CD4-positive, alpha-beta T cell (primary cell): ENCODE data around the gene PRSS36. TPM values are rescaled to one million over a fixed set of nuclear protein-coding genes. Genes with fewer than 3 reads are reported as not detected.

ENCODE experiments used
- ATAC-seq: fragments of 200-7000 bp; cut with Tn5 transposase; one replicate; pipeline ENCODE4 v1.10.0; 2022; ENCODE audit warnings: mild to moderate bottlenecking; ENCODE audit not compliant: poor library complexity
- CTCF ChIA-PET: fragments of 350-600 bp; sonication (Branson Sonifier 250); formaldehyde crosslinking; loops from one replicate; lab custom pipeline; 2021; ENCODE audit warnings: antibody characterized with exemption, inconsistent platforms; lab: Charles Lee
- POLR2A ChIA-PET: fragments of 350-600 bp; sonication (Branson Sonifier 250); formaldehyde crosslinking; loops from one replicate; lab custom pipeline; 2021; ENCODE audit warnings: antibody characterized with exemption, inconsistent platforms; lab: Charles Lee
- DNase-seq, 14 experiments: peaks; one replicate each; pipeline ENCODE4 v3.0.0-alpha.2; 2013 to 2020; ENCODE audit warnings: mixed read lengths in 2 of 14
- H3K27ac ChIP-seq, 2 donors: one replicate each; pipeline versions ENCODE4 v1.5.1 to v1.7.0; 2013; ENCODE audit warnings: low read length in 2 of 2, low read depth in 1 of 2, mild to moderate bottlenecking in 1 of 2
- H3K27me3 ChIP-seq, 2 experiments: 1 replicate in 1 of 2; 2 replicates in 1 of 2; pipeline versions ENCODE4 v1.6.1 to v1.7.0; 2013; ENCODE audit warnings: low read length in 2 of 2, control low read depth in 1 of 2, mild to moderate bottlenecking in 1 of 2, moderate library complexity in 1 of 2; ENCODE audit not compliant: insufficient read depth in 2 of 2, control insufficient read depth in 1 of 2
- H3K36me3 ChIP-seq: one replicate; pipeline ENCODE4 v1.6.1; 2013; ENCODE audit warnings: low read length, control low read depth; ENCODE audit not compliant: insufficient read depth
- H3K4me1 ChIP-seq: one replicate; pipeline ENCODE4 v1.6.1; 2013; ENCODE audit warnings: low read length, control low read depth; ENCODE audit not compliant: insufficient read depth
- H3K4me3 ChIP-seq: one replicate; pipeline ENCODE4 v1.5.1; 2013; ENCODE audit warnings: mild to moderate bottlenecking, low read length, moderate library complexity
- H3K9me3 ChIP-seq, 2 experiments: 1 replicate in 1 of 2; 2 replicates in 1 of 2; pipeline versions ENCODE4 v1.6.1 to v1.7.0; 2013; ENCODE audit warnings: low read length in 2 of 2, mild to moderate bottlenecking in 2 of 2, control low read depth in 1 of 2, moderate library complexity in 1 of 2; ENCODE audit not compliant: control insufficient read depth in 1 of 2, insufficient read depth in 1 of 2
- H3K27ac Mint-ChIP-seq: one replicate; pipeline ENCODE4 v1.8.0; 2020; ENCODE audit warnings: mixed read lengths
- H3K27me3 Mint-ChIP-seq: one replicate; pipeline ENCODE4 v1.8.0; 2021; ENCODE audit warnings: mixed read lengths
- H3K36me3 Mint-ChIP-seq: one replicate; pipeline ENCODE4 v1.8.0; 2021; ENCODE audit warnings: low read depth, mixed read lengths
- H3K4me1 Mint-ChIP-seq: one replicate; pipeline ENCODE4 v1.8.0; 2021; ENCODE audit warnings: low read depth, mixed read lengths
- H3K4me3 Mint-ChIP-seq: one replicate; pipeline ENCODE4 v1.8.0; 2020; ENCODE audit warnings: mild to moderate bottlenecking, mixed read lengths
- H3K9me3 Mint-ChIP-seq: one replicate; pipeline ENCODE4 v1.8.0; 2020; ENCODE audit warnings: mixed read lengths
- intact Hi-C, 2 experiments: fragments of 100-400 bp; cut with DNase I in 1 of 2; cut with micrococcal nuclease in 1 of 2; formaldehyde crosslinking; loops; one replicate each; pipeline versions ENCODE4 v1.15.1 to v1.9.0; 2023 to 2025; cut with DNase I, micrococcal nuclease
- total RNA-seq, 174 experiments: library from RNA in 2 of 174; stranded (reverse) in 2 of 174; gene quantifications; one replicate each; pipeline ENCODE4 v1.2.3 and lab custom pipeline; 2021 to 2026
- TF ChIP-seq, protein P1 (sequence below): fragments of 200-600 bp; IDR thresholded peaks from one replicate; pipeline ENCODE4 v1.8.0; 2022; ENCODE audit warnings: antibody characterized with exemption, mild to moderate bottlenecking

Gene PRSS36
- total RNA-seq, 2 experiments from 2014 or later: 0.33 to 0.56 TPM

DNA sequence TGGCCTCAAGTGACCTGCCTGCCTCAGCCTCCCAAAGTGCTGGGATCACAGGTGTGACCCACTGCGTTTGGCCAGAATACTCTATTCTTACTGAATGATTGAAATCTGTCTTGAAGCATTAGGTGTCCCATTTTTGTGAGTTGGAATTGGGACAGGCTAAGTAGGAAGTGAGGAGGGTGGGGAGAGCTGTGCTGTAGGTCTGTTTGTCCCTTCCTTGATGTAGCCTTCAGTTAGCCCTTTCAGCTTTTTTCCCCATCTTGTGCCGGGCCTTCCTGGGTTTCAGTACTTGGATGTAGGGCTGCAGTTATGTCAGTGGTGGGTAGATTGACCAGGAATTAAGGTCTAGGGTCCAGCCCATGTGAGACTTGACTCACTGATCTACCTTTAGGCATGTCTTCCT, 44.0 kb upstream of the PRSS36 start:
- ATAC-seq: no peak

DNA sequence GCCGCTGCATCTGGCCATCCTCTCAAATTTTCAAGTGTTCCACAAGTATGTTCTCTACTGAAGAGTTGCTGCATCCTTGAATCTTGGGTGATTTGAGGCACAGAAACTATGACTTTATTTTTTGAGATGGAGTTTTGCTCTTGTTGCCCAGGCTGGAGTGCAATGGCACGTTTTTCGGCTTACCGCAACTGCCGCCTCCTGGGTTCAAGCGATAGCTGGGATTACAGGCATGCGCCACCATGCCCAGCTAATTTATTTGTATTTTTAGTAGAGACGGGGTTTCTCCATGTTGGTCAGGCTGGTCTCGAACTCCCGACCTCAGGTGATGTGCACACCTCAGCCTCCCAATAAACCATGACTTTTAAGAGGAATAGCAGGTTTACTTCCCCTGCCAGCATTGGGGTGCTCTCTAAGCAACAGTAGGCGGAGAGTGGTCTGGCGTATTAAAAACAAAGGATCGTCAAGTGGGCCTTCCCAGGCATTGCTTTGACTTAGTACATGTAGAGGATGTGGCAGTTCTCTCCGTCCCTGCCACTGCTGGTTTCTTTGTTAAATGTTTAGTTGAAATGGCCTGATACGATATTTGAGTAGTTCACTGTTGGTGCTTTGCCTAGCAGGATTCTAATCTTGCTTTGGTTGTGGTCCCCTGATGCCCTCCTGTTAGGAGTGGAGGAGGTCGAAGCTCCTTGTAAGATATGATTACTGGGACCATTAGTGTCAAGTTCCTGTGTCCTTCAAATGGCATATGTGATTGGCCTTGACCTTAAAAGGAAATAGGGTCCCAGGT, 43.2 kb upstream of the PRSS36 start:
- peaks cover 14% of the 10 kb centered on the region for H3K4me1 ChIP-seq
- intact Hi-C loops: no loop called here
- Mint-ChIP-seq H3K4me1 (peaks cover 72% of the 10 kb centered on the region), H3K9me3 (no peaks in the 10 kb centered on the region), H3K36me3 (peaks cover 96% of the 10 kb centered on the region), H3K27me3 (no peaks in the 10 kb centered on the region), H3K4me3 (peak overlapping the region; percentile 51), H3K27ac (peak overlapping the region; percentile 66)
- ATAC-seq (no peak), DNase-seq (no peak)
- TF ChIP-seq, protein P1, sequence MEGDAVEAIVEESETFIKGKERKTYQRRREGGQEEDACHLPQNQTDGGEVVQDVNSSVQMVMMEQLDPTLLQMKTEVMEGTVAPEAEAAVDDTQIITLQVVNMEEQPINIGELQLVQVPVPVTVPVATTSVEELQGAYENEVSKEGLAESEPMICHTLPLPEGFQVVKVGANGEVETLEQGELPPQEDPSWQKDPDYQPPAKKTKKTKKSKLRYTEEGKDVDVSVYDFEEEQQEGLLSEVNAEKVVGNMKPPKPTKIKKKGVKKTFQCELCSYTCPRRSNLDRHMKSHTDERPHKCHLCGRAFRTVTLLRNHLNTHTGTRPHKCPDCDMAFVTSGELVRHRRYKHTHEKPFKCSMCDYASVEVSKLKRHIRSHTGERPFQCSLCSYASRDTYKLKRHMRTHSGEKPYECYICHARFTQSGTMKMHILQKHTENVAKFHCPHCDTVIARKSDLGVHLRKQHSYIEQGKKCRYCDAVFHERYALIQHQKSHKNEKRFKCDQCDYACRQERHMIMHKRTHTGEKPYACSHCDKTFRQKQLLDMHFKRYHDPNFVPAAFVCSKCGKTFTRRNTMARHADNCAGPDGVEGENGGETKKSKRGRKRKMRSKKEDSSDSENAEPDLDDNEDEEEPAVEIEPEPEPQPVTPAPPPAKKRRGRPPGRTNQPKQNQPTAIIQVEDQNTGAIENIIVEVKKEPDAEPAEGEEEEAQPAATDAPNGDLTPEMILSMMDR: no peak
- peaks cover 90% of the 10 kb centered on the region for H3K36me3 ChIP-seq
- POLR2A ChIA-PET: interaction anchor here (0.7 to 1.6 kb wide), 2 partner anchors 13 kb away, joined by 4 read pairs; partner anchors contain the start of gene FUS
- no peaks in the 10 kb centered on the region for H3K27me3 ChIP-seq
- H3K27ac ChIP-seq: no peak overlapping the region
- H3K9me3 ChIP-seq: no peaks in the 10 kb centered on the region
- H3K4me3 ChIP-seq: no peak overlapping the region
- CTCF ChIA-PET: interaction anchor here (0.6 kb wide), 1 partner anchor 27 kb away, joined by 3 read pairs; no protein-coding TSS in a partner anchor

More for the DNA sequence above, 44.0 kb upstream of the PRSS36 start:
- TF ChIP-seq, protein P1: no peak
- ChIA-PET CTCF (no interaction called here), POLR2A (interaction anchor here (0.7 kb wide), 1 partner anchor 14 kb away, joined by 4 read pairs; the partner anchor contains the start of gene FUS)
- Histone ChIP-seq H3K36me3 (peaks cover 82% of the 10 kb centered on the region), H3K4me3 (no peak overlapping the region), H3K4me1 (peaks cover 18% of the 10 kb centered on the region), H3K27ac (no peak overlapping the region), H3K9me3 (no peaks in the 10 kb centered on the region), H3K27me3 (no peaks in the 10 kb centered on the region)
- DNase-seq: no peak
- H3K4me3 Mint-ChIP-seq: no peak overlapping the region
- no peaks in the 10 kb centered on the region for H3K9me3 Mint-ChIP-seq
- peak overlapping the region; percentile 66 for H3K27ac Mint-ChIP-seq
- intact Hi-C loops: loop anchor here in 1 of 2 experiments (2.0 kb wide), 1 partner anchor 13 kb away; the partner anchor contains the start of gene FUS
- H3K27me3 Mint-ChIP-seq: no peaks in the 10 kb centered on the region
- H3K4me1 Mint-ChIP-seq: peaks cover 72% of the 10 kb centered on the region
- H3K36me3 Mint-ChIP-seq: peaks cover 95% of the 10 kb centered on the region

DNA sequence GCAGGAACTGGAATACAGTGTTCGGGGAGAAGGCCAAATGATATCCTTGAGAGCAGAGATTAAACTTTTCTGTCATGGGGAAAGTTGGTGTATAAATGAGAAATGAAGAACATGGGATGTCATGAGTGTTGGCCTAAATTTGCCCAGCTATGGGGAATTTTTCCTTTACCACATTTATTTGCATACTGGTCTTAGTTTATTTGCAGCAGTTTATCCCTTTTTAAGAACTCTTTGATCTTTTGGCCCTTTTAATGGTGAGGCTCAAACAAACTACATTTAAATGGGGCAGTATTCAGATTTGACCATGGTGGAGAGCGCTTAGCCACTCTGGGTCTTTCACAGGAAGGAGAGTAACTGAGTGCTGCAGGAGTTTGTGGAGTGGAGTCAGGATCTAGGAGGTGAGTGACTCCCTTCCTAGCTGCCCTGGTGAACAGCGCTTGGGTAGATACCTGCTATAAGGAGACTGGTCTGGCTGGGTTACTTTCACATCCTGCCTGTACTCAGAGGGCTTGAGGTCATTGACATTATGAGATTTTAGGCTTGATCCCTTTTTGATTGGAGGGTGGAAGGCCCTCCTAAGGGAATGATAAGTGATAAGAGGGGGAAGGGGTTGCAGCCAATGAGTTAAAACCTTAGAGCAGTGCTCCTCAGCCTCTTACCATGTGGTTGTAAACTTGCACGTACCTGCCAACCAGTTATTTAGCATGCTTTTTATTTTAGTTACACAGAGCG, 42.0 kb upstream of the PRSS36 start:
- intact Hi-C loops: no loop called here
- H3K9me3 ChIP-seq: no peaks in the 10 kb centered on the region
- TF ChIP-seq, protein P1: no peak
- H3K4me3 ChIP-seq: no peak overlapping the region
- H3K27me3 Mint-ChIP-seq: no peaks in the 10 kb centered on the region
- peaks cover 100% of the 10 kb centered on the region for H3K36me3 ChIP-seq
- H3K27me3 ChIP-seq: no peaks in the 10 kb centered on the region
- H3K36me3 Mint-ChIP-seq: peaks cover 100% of the 10 kb centered on the region
- no peaks in the 10 kb centered on the region for H3K9me3 Mint-ChIP-seq
- no peak overlapping the region for H3K27ac ChIP-seq
- H3K4me3 Mint-ChIP-seq: peak overlapping the region; percentile 6
- peaks cover 19% of the 10 kb centered on the region for H3K4me1 ChIP-seq
- H3K4me1 Mint-ChIP-seq: peaks cover 80% of the 10 kb centered on the region
- POLR2A ChIA-PET: interaction anchor here (1.6 to 3.6 kb wide), 3 partner anchors 9 to 12 kb away, joined by 4 to 30 read pairs (median 28); partner anchors contain the start of genes FUS and PYCARD
- ATAC-seq (no peak), DNase-seq (no peak)
- peak overlapping the region; percentile 64 for H3K27ac Mint-ChIP-seq
- CTCF ChIA-PET: interaction anchor here (0.6 kb wide), 1 partner anchor 26 kb away, joined by 3 read pairs; no protein-coding TSS in a partner anchor
